CD4-positive, alpha-beta T cell (primary cell): ENCODE measurements around the gene PLCB1. TPM values are rescaled to one million over a fixed set of nuclear protein-coding genes. Genes with fewer than 3 reads are reported as not detected.

Experiments used
- ATAC-seq: fragments of 200-7000 bp; cut with Tn5 transposase; one replicate; pipeline ENCODE4 v1.10.0; 2022; ENCODE audit warnings: mild to moderate bottlenecking; ENCODE audit not compliant: poor library complexity
- CTCF ChIA-PET: fragments of 350-600 bp; sonication (Branson Sonifier 250); formaldehyde crosslinking; loops from one replicate; lab custom pipeline; 2021; ENCODE audit warnings: antibody characterized with exemption, inconsistent platforms; lab: Charles Lee
- POLR2A ChIA-PET: fragments of 350-600 bp; sonication (Branson Sonifier 250); formaldehyde crosslinking; loops from one replicate; lab custom pipeline; 2021; ENCODE audit warnings: antibody characterized with exemption, inconsistent platforms; lab: Charles Lee
- DNase-seq, 14 experiments: peaks; one replicate each; pipeline ENCODE4 v3.0.0-alpha.2; 2013 to 2020; ENCODE audit warnings: mixed read lengths in 2 of 14
- H3K27ac ChIP-seq, 2 donors: one replicate each; pipeline versions ENCODE4 v1.5.1 to v1.7.0; 2013; ENCODE audit warnings: low read length in 2 of 2, low read depth in 1 of 2, mild to moderate bottlenecking in 1 of 2
- H3K27me3 ChIP-seq, 2 experiments: 1 replicate in 1 of 2; 2 replicates in 1 of 2; pipeline versions ENCODE4 v1.6.1 to v1.7.0; 2013; ENCODE audit warnings: low read length in 2 of 2, control low read depth in 1 of 2, mild to moderate bottlenecking in 1 of 2, moderate library complexity in 1 of 2; ENCODE audit not compliant: insufficient read depth in 2 of 2, control insufficient read depth in 1 of 2
- H3K36me3 ChIP-seq: one replicate; pipeline ENCODE4 v1.6.1; 2013; ENCODE audit warnings: low read length, control low read depth; ENCODE audit not compliant: insufficient read depth
- H3K4me1 ChIP-seq: one replicate; pipeline ENCODE4 v1.6.1; 2013; ENCODE audit warnings: low read length, control low read depth; ENCODE audit not compliant: insufficient read depth
- H3K4me3 ChIP-seq: one replicate; pipeline ENCODE4 v1.5.1; 2013; ENCODE audit warnings: mild to moderate bottlenecking, low read length, moderate library complexity
- H3K9me3 ChIP-seq, 2 experiments: 1 replicate in 1 of 2; 2 replicates in 1 of 2; pipeline versions ENCODE4 v1.6.1 to v1.7.0; 2013; ENCODE audit warnings: low read length in 2 of 2, mild to moderate bottlenecking in 2 of 2, control low read depth in 1 of 2, moderate library complexity in 1 of 2; ENCODE audit not compliant: control insufficient read depth in 1 of 2, insufficient read depth in 1 of 2
- H3K27ac Mint-ChIP-seq: one replicate; pipeline ENCODE4 v1.8.0; 2020; ENCODE audit warnings: mixed read lengths
- H3K27me3 Mint-ChIP-seq: one replicate; pipeline ENCODE4 v1.8.0; 2021; ENCODE audit warnings: mixed read lengths
- H3K36me3 Mint-ChIP-seq: one replicate; pipeline ENCODE4 v1.8.0; 2021; ENCODE audit warnings: low read depth, mixed read lengths
- H3K4me1 Mint-ChIP-seq: one replicate; pipeline ENCODE4 v1.8.0; 2021; ENCODE audit warnings: low read depth, mixed read lengths
- H3K4me3 Mint-ChIP-seq: one replicate; pipeline ENCODE4 v1.8.0; 2020; ENCODE audit warnings: mild to moderate bottlenecking, mixed read lengths
- H3K9me3 Mint-ChIP-seq: one replicate; pipeline ENCODE4 v1.8.0; 2020; ENCODE audit warnings: mixed read lengths
- intact Hi-C, 2 experiments: fragments of 100-400 bp; cut with DNase I in 1 of 2; cut with micrococcal nuclease in 1 of 2; formaldehyde crosslinking; loops; one replicate each; pipeline versions ENCODE4 v1.15.1 to v1.9.0; 2023 to 2025; cut with DNase I, micrococcal nuclease
- total RNA-seq, 174 experiments: library from RNA in 2 of 174; stranded (reverse) in 2 of 174; gene quantifications; one replicate each; pipeline ENCODE4 v1.2.3 and lab custom pipeline; 2021 to 2026
- TF ChIP-seq, protein P1 (sequence below): fragments of 200-600 bp; IDR thresholded peaks from one replicate; pipeline ENCODE4 v1.8.0; 2022; ENCODE audit warnings: antibody characterized with exemption, mild to moderate bottlenecking

Gene PLCB1
- total RNA-seq, 2 experiments from 2014 or later = 3.8 to 5.6 TPM

DNA sequence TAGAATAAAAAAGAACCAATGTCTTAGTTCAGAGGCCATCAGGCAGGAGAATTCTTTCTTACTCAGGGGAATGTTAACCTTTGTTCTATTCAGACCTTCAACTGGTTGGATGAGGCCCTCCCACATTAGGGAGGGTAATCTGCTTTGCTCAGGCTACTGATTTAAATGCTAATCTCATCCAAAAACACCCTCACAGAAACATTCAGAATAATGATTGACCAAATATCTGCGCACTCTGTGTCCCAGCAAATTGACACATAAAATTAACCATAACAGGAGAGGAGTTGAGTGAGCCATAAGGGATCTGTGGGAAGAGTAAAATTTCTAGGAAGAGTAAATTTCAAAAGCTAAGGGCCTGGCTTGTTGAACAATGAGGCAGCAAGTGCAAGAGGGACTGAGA lies 702.8 kb downstream of the PLCB1 start:
- DNase-seq (no peak), ATAC-seq (no peak)
- TF ChIP-seq, protein P1, sequence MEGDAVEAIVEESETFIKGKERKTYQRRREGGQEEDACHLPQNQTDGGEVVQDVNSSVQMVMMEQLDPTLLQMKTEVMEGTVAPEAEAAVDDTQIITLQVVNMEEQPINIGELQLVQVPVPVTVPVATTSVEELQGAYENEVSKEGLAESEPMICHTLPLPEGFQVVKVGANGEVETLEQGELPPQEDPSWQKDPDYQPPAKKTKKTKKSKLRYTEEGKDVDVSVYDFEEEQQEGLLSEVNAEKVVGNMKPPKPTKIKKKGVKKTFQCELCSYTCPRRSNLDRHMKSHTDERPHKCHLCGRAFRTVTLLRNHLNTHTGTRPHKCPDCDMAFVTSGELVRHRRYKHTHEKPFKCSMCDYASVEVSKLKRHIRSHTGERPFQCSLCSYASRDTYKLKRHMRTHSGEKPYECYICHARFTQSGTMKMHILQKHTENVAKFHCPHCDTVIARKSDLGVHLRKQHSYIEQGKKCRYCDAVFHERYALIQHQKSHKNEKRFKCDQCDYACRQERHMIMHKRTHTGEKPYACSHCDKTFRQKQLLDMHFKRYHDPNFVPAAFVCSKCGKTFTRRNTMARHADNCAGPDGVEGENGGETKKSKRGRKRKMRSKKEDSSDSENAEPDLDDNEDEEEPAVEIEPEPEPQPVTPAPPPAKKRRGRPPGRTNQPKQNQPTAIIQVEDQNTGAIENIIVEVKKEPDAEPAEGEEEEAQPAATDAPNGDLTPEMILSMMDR = no peak
- H3K27ac ChIP-seq = no peak overlapping the region
- ChIA-PET CTCF (no interaction called here), POLR2A (no interaction called here)
- Mint-ChIP-seq H3K9me3 (no peaks in the 10 kb centered on the region), H3K4me3 (no peak overlapping the region), H3K27me3 (no peaks in the 10 kb centered on the region), H3K36me3 (no peaks in the 10 kb centered on the region), H3K27ac (no peak overlapping the region), H3K4me1 (no peaks in the 10 kb centered on the region)
- H3K4me1 ChIP-seq = no peaks in the 10 kb centered on the region
- intact Hi-C loops = no loop called here
- peaks cover 0 to 4% of the 10 kb centered on the region in 2 experiments for H3K9me3 ChIP-seq
- H3K27me3 ChIP-seq = no peaks in the 10 kb centered on the region
- no peak overlapping the region for H3K4me3 ChIP-seq
- no peaks in the 10 kb centered on the region for H3K36me3 ChIP-seq

DNA sequence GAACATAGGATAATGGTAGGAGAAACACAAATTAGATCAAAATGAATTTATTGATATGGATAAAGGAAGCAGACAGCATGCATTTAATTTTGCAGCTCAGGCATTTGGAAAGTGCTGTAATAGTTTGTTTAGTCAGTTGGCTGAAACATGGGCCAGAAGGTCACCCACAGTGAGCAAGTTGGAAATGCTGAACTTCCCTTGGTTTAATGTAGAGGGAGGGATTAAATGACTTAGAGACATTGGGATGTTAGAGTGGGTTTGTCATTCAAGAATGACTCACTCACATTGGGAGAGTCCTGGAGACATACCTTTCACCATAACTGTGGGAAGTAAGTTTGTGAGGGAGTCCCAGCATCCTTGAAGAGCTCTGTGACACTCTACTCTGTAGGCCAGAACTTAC lies 705.3 kb downstream of the PLCB1 start:
- no peak overlapping the region for H3K27ac ChIP-seq
- no peaks in the 10 kb centered on the region for H3K4me1 ChIP-seq
- no peak overlapping the region for H3K4me3 ChIP-seq
- intact Hi-C loops = no loop called here
- peaks cover 0 to 4% of the 10 kb centered on the region in 2 experiments for H3K9me3 ChIP-seq
- H3K9me3 Mint-ChIP-seq = no peaks in the 10 kb centered on the region
- H3K4me3 Mint-ChIP-seq = no peak overlapping the region
- H3K36me3 Mint-ChIP-seq = no peaks in the 10 kb centered on the region
- ChIA-PET CTCF (no interaction called here), POLR2A (no interaction called here)
- no peaks in the 10 kb centered on the region for H3K27me3 ChIP-seq
- H3K27me3 Mint-ChIP-seq = no peaks in the 10 kb centered on the region
- DNase-seq = no peak
- H3K4me1 Mint-ChIP-seq = no peaks in the 10 kb centered on the region
- TF ChIP-seq, protein P1 = no peak
- no peaks in the 10 kb centered on the region for H3K36me3 ChIP-seq
- no peak overlapping the region for H3K27ac Mint-ChIP-seq
- ATAC-seq = no peak

DNA sequence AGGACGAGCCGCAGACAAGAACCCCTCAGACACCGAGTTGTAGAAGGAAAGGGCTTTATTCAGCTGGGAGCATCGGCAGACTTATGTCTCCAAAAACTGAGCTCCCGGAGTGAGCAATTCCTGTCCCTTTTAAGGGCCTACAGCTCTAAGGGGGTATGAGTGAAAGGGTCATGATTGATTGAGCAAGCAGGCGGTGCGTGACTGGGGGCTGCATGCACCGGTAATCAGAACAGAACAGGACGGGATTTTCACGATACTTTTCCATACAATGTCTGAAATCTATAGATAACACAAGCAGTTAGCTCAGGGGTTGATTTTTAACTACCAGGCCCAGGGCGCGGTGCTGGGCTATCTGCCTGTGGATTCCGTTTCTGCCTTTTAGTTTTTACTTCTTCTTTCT lies 710.5 kb downstream of the PLCB1 start:
- Histone ChIP-seq H3K4me3 (no peak overlapping the region), H3K36me3 (no peaks in the 10 kb centered on the region), H3K4me1 (no peaks in the 10 kb centered on the region), H3K27ac (no peak overlapping the region), H3K9me3 (no peaks in the 10 kb centered on the region), H3K27me3 (no peaks in the 10 kb centered on the region)
- Mint-ChIP-seq H3K27ac (no peak overlapping the region), H3K9me3 (no peaks in the 10 kb centered on the region), H3K27me3 (no peaks in the 10 kb centered on the region), H3K36me3 (no peaks in the 10 kb centered on the region), H3K4me3 (no peak overlapping the region), H3K4me1 (no peaks in the 10 kb centered on the region)
- ATAC-seq (no peak), DNase-seq (no peak)
- intact Hi-C loops = no loop called here
- CTCF ChIA-PET = interaction anchor here (0.9 kb wide), 1 partner anchor 38 kb away, joined by 3 read pairs; no protein-coding TSS in a partner anchor
- POLR2A ChIA-PET = no interaction called here
- TF ChIP-seq, protein P1 = no peak
